CD4-positive, CD25-positive, alpha-beta regulatory T cell (primary cell): Measurements from ENCODE around the gene GRK7. TPM values are rescaled to one million over a fixed set of nuclear protein-coding genes. Genes with fewer than 3 reads are reported as not detected.

Experiments
- ATAC-seq, 2 donors: fragments of 150-1000 bp; cut with Tn5 transposase; one replicate each; pipeline ENCODE4 v1.10.0; 2021; ENCODE audit warnings: low read depth in 2 of 2, moderate number of reproducible peaks in 2 of 2, moderate library complexity in 1 of 2
- DNase-seq, 3 donors: peaks; one replicate each; pipeline versions ENCODE4 v3.0.0 to v3.0.0-alpha.2; 2012 to 2022; ENCODE audit warnings: mixed read lengths in 1 of 3
- H3K27ac ChIP-seq: one replicate; pipeline ENCODE4 v1.7.0; 2013; ENCODE audit warnings: mild to moderate bottlenecking, low read length; ENCODE audit not compliant: insufficient read depth, poor library complexity, severe bottlenecking
- H3K27me3 ChIP-seq: one replicate; pipeline ENCODE4 v1.7.0; 2013; ENCODE audit warnings: low read length; ENCODE audit not compliant: control insufficient read depth, insufficient read depth
- H3K36me3 ChIP-seq: one replicate; pipeline ENCODE4 v1.7.0; 2013; ENCODE audit warnings: mild to moderate bottlenecking, low read length, moderate library complexity; ENCODE audit not compliant: control insufficient read depth, insufficient read depth
- H3K4me1 ChIP-seq: 2 replicates; pipeline ENCODE4 v1.7.0; 2013; ENCODE audit warnings: mild to moderate bottlenecking, low read length; ENCODE audit not compliant: insufficient read depth, control insufficient read depth, poor library complexity, severe bottlenecking
- H3K4me3 ChIP-seq: one replicate; pipeline ENCODE4 v1.7.0; 2013; ENCODE audit warnings: low read depth, mild to moderate bottlenecking, low read length, moderate library complexity
- H3K9me3 ChIP-seq, 2 experiments: 1 replicate in 1 of 2; 2 replicates in 1 of 2; pipeline ENCODE4 v1.7.0; 2013; ENCODE audit warnings: low read length in 2 of 2, mild to moderate bottlenecking in 1 of 2, moderate library complexity in 1 of 2; ENCODE audit not compliant: control insufficient read depth in 2 of 2
- H3K27ac Mint-ChIP-seq, 3 donors: one replicate each; pipeline ENCODE4 v1.8.0; 2020 to 2022; ENCODE audit warnings: mild to moderate bottlenecking in 3 of 3, mixed read lengths in 3 of 3, moderate library complexity in 2 of 3
- H3K27me3 Mint-ChIP-seq: one replicate; pipeline ENCODE4 v1.8.0; 2022; ENCODE audit warnings: mild to moderate bottlenecking, mixed read lengths
- H3K36me3 Mint-ChIP-seq: one replicate; pipeline ENCODE4 v1.8.0; 2020; ENCODE audit warnings: mixed read lengths
- H3K4me1 Mint-ChIP-seq, 4 donors: one replicate each; pipeline ENCODE4 v1.8.0; 2020 to 2022; ENCODE audit warnings: mixed read lengths in 4 of 4, mild to moderate bottlenecking in 1 of 4
- H3K4me3 Mint-ChIP-seq, 4 donors: one replicate each; pipeline ENCODE4 v1.8.0; 2020 to 2022; ENCODE audit warnings: mild to moderate bottlenecking in 4 of 4, mixed read lengths in 4 of 4, moderate library complexity in 3 of 4
- H3K9me3 Mint-ChIP-seq, 7 donors: one replicate each; pipeline ENCODE4 v1.8.0; 2020 to 2022; ENCODE audit warnings: mixed read lengths in 7 of 7, mild to moderate bottlenecking in 3 of 7, moderate library complexity in 2 of 7
- polyA plus RNA-seq, 4 donors: library from polyadenylated mRNA; unstranded; fragments of 300-500 nt; fragmentation: Illumina TruSeq; gene quantifications; one replicate each; pipeline ENCODE4 v1.2.3, GENCODE V29; 2021
- total RNA-seq: library from RNA; stranded (reverse); gene quantifications from one replicate; pipeline ENCODE4 v1.2.3, GENCODE V29; 2022

GRK7 gene
- total and polyA plus RNA-seq, 5 donors from 2014 or later: 0.05 TPM; not detected in 4

DNA sequence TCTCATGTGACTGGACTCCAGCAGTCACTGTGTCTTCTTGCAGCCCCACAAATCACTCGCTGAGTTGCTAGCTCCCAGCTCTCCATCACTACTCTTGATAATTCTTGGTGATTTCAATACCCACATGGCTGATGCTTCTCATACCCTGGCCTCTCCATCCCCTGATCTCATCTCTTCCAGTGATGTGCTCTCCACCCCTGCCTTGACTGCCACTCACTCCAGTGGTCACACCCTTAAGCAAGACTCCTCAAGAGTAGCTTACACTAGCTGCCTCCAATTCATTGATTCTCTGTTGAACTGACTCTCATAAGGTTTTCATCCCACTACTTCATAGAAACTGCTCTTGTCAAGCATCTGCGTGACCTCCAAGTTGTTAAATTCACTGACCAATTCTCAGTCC is 837 bp downstream of the GRK7 start:
- H3K36me3 Mint-ChIP-seq: peaks cover 1% of the 10 kb centered on the region
- H3K4me1 Mint-ChIP-seq: peaks cover 1 to 14% (median 10%) of the 10 kb centered on the region in 4 donors
- Histone ChIP-seq H3K4me3 (no peak overlapping the region), H3K27me3 (no peaks in the 10 kb centered on the region), H3K4me1 (no peaks in the 10 kb centered on the region), H3K36me3 (no peaks in the 10 kb centered on the region), H3K27ac (no peak overlapping the region), H3K9me3 (no peaks in the 10 kb centered on the region)
- DNase-seq: no peak
- H3K27me3 Mint-ChIP-seq: no peaks in the 10 kb centered on the region
- H3K9me3 Mint-ChIP-seq: peaks cover 0 to 1% (median 0%) of the 10 kb centered on the region in 7 donors
- no peak overlapping the region for H3K27ac Mint-ChIP-seq
- no peak for ATAC-seq
- no peak overlapping the region for H3K4me3 Mint-ChIP-seq

DNA sequence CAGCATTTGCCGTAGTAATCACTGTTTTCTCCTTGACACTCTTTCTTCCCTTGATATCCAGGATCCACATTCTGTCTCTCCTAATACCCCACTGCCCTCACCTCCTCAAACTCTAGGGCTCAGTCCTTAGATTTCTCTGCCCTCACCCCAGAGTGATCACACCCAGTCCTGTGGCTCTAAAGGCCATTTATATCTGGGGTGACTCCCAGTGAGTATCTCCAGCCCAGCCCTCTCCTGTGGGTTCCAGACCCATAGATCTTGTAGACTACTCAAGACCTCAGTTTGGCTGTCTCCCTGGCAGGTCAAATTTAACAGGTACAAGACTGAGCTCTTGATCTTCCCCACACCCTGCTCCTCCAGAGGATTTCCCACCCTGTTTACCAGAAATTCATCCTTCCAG is 1.3 kb downstream of the GRK7 start:
- Mint-ChIP-seq H3K4me1 (peaks cover 1 to 14% (median 10%) of the 10 kb centered on the region in 4 donors), H3K36me3 (peaks cover 4% of the 10 kb centered on the region), H3K9me3 (peaks cover 0 to 1% (median 0%) of the 10 kb centered on the region in 7 donors), H3K27ac (no peak overlapping the region), H3K27me3 (no peaks in the 10 kb centered on the region), H3K4me3 (no peak overlapping the region)
- Histone ChIP-seq H3K27ac (no peak overlapping the region), H3K36me3 (no peaks in the 10 kb centered on the region), H3K4me3 (no peak overlapping the region), H3K9me3 (no peaks in the 10 kb centered on the region), H3K4me1 (no peaks in the 10 kb centered on the region), H3K27me3 (no peaks in the 10 kb centered on the region)
- no peak for ATAC-seq
- no peak for DNase-seq

DNA sequence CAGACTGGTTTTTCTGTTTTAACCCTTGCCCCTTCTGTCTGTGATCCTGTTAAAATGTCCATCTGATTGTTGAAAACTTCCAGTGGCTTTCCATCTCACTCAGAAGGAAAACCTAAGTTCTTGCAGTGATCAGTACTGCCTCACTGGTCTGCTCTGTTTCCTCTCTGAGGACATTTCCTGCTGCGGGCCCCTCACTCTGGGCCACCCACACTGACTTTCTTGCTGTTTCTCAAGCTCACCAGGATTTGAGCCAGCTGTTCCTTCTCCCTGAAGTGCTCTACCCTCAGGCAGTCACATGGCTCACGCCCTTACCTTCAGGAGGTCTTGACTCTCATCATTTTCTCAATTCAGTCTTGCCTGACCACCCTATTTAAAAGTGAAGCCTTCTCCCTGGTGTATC is 1.8 kb downstream of the GRK7 start:
- Histone ChIP-seq H3K4me1 (no peaks in the 10 kb centered on the region), H3K36me3 (no peaks in the 10 kb centered on the region), H3K27ac (no peak overlapping the region), H3K27me3 (no peaks in the 10 kb centered on the region), H3K4me3 (no peak overlapping the region), H3K9me3 (no peaks in the 10 kb centered on the region)
- H3K9me3 Mint-ChIP-seq: no peaks in the 10 kb centered on the region
- H3K4me3 Mint-ChIP-seq: no peak overlapping the region
- DNase-seq: no peak
- H3K27me3 Mint-ChIP-seq: no peaks in the 10 kb centered on the region
- peaks cover 4% of the 10 kb centered on the region for H3K36me3 Mint-ChIP-seq
- H3K4me1 Mint-ChIP-seq: peaks cover 1 to 14% (median 10%) of the 10 kb centered on the region in 4 donors
- ATAC-seq: no peak
- no peak overlapping the region for H3K27ac Mint-ChIP-seq

DNA sequence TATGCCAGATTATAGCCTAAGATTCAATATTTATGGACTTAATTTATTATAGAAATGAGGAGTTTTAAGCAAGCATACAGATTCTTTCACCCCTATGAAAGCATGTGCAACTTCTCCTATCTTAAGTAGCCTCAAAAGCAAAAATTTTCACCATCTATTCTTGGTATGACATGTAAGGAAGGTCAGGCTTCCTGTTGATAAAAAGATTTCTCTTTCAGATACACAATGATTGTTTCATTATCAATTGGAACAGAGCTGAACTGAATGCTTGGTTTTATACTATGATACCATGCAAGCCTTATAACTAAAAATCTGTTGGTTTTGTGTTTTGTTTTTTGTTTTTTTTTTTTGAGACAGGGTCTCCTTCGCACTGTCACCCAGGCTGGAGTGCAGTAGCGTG is 3.9 kb downstream of the GRK7 start:
- Mint-ChIP-seq H3K9me3 (peaks cover 0 to 2% (median 0%) of the 10 kb centered on the region in 7 donors), H3K4me1 (peaks cover 1 to 14% (median 10%) of the 10 kb centered on the region in 4 donors), H3K4me3 (no peak overlapping the region), H3K27me3 (no peaks in the 10 kb centered on the region), H3K27ac (peak overlapping the region in 2 of 3 donors; percentile 11 to 13), H3K36me3 (peaks cover 4% of the 10 kb centered on the region)
- Histone ChIP-seq H3K36me3 (no peaks in the 10 kb centered on the region), H3K27me3 (no peaks in the 10 kb centered on the region), H3K27ac (no peak overlapping the region), H3K4me1 (no peaks in the 10 kb centered on the region), H3K9me3 (no peaks in the 10 kb centered on the region), H3K4me3 (no peak overlapping the region)
- ATAC-seq (no peak), DNase-seq (peak in 1 of 3 donors; percentile 41)

DNA sequence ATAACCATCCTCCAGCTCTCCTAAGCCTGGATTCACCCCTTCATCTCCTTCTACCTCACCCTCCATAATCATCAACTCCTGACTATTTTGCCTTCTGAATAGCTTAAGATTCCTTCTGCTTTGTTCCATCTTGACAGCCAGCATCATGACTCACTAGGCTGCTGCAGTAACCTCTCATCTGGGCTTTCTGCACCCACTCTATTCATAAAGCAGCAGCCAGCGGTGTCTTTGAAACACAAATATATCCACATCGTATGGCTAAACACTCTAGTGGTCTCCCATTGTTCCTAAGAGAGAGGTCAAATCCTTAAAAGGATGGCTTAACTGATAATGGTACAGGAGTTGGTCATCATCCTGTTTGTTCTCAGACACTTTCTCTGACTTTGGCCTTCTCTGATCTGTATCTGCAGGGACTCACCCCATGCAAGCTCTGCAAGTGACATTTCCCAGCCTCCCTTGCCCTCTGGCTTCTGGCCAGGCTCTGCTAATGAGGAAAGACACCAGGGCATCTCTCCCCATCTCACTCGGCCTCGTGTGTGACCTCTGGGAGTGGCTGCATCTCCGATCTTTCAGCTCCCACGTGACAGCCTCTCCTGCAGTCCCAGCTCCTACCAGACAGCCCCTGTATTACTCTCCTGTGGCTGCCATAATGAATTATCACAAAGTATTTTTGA is 6.2 kb downstream of the GRK7 start:
- DNase-seq (no peak), ATAC-seq (no peak)
- H3K36me3 ChIP-seq: no peaks in the 10 kb centered on the region
- no peaks in the 10 kb centered on the region for H3K27me3 ChIP-seq
- no peaks in the 10 kb centered on the region for H3K4me1 ChIP-seq
- H3K27me3 Mint-ChIP-seq: no peaks in the 10 kb centered on the region
- H3K36me3 Mint-ChIP-seq: peaks cover 4% of the 10 kb centered on the region
- peaks cover 0 to 14% (median 10%) of the 10 kb centered on the region in 4 donors for H3K4me1 Mint-ChIP-seq
- no peak overlapping the region for H3K27ac ChIP-seq
- H3K4me3 ChIP-seq: no peak overlapping the region
- peak overlapping the region in 1 of 3 donors; percentile 47 for H3K27ac Mint-ChIP-seq
- H3K9me3 Mint-ChIP-seq: peaks cover 0 to 2% (median 0%) of the 10 kb centered on the region in 7 donors
- H3K4me3 Mint-ChIP-seq: no peak overlapping the region
- no peaks in the 10 kb centered on the region for H3K9me3 ChIP-seq

DNA sequence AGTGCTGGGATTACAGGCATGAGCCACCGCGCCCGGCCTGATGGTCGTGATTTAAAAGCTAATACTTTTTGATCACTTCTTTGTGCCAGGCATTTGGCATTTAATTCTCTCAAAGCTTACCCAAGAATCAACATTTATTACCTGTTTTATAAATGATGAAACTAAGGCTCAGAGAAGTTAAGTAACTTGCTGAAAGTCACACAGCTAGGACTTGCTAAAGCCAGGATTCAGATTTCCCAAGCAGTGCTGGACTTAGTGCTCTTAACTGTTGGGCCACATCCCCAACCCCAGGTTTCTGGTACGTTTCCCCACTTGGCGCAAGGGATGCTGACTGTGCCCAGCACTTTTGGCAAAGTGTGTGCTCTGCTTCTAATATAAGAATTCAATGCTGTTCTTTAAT is 10.5 kb downstream of the GRK7 start:
- H3K27me3 Mint-ChIP-seq: no peaks in the 10 kb centered on the region
- no peak overlapping the region for H3K4me3 Mint-ChIP-seq
- no peak for DNase-seq

DNA sequence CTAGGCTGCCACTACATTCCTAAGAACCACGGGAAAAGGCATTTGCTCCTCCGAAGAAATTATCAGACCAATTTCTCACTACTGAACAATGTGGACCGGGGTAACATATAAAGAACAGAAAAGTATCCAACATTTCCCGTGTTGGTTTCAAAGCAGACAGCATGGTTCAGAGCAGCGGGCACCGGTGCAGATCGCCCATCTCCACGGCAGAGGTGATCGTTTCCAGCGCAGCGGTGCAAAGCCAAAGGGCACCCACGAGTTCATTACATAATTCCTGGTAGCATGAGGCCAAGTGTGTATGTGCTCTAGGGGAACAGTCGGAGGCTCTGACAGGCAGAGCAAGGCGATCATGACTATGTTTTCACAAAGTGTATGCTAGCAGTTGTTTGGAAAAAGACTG is 13.2 kb downstream of the GRK7 start:
- H3K27ac Mint-ChIP-seq: no peak overlapping the region
- no peak overlapping the region for H3K4me3 Mint-ChIP-seq
- no peaks in the 10 kb centered on the region for H3K9me3 ChIP-seq
- ATAC-seq (no peak), DNase-seq (no peak)
- no peaks in the 10 kb centered on the region for H3K4me1 Mint-ChIP-seq
- no peaks in the 10 kb centered on the region for H3K36me3 ChIP-seq
- H3K36me3 Mint-ChIP-seq: peaks cover 8% of the 10 kb centered on the region
- H3K9me3 Mint-ChIP-seq: peaks cover 0 to 2% (median 0%) of the 10 kb centered on the region in 7 donors
- H3K27me3 Mint-ChIP-seq: peaks cover 7% of the 10 kb centered on the region
- H3K4me3 ChIP-seq: no peak overlapping the region
- no peaks in the 10 kb centered on the region for H3K4me1 ChIP-seq
- H3K27ac ChIP-seq: no peak overlapping the region
- H3K27me3 ChIP-seq: peaks cover 3% of the 10 kb centered on the region

More for the DNA sequence above, 10.5 kb downstream of the GRK7 start:
- no peak overlapping the region for H3K27ac Mint-ChIP-seq
- Histone ChIP-seq H3K27me3 (no peaks in the 10 kb centered on the region), H3K27ac (no peak overlapping the region), H3K4me1 (no peaks in the 10 kb centered on the region), H3K9me3 (no peaks in the 10 kb centered on the region), H3K36me3 (no peaks in the 10 kb centered on the region), H3K4me3 (no peak overlapping the region)
- no peak for ATAC-seq
- H3K36me3 Mint-ChIP-seq: peaks cover 6% of the 10 kb centered on the region
- peaks cover 0 to 2% (median 0%) of the 10 kb centered on the region in 7 donors for H3K9me3 Mint-ChIP-seq
- H3K4me1 Mint-ChIP-seq: peaks cover 0 to 2% (median 0%) of the 10 kb centered on the region in 4 donors

DNA sequence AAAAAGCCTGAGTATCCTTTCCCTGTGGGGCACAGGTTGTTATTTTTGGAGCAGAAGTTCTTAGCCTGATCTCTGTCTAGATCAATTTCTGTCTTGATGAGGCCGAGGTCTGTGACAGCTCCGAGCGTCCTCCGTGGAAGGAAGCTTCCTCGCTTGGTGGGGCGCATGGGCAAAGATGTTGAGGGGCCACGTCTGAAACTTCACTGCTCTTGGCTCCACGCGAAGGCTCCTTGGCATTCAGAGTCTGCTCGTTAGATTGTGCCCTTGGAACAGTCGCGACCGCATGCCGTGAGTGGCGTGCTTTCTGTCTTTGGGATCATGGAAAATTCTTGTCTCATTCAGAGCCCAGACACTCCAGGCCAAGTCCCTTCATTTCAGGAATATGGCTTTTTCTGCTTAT is 13.7 kb downstream of the GRK7 start:
- Mint-ChIP-seq H3K27ac (no peak overlapping the region), H3K9me3 (peaks cover 0 to 2% (median 0%) of the 10 kb centered on the region in 7 donors), H3K27me3 (peaks cover 7% of the 10 kb centered on the region)

More for the DNA sequence above, 13.7 kb downstream of the GRK7 start:
- H3K27ac ChIP-seq: no peak overlapping the region
- H3K9me3 ChIP-seq: no peaks in the 10 kb centered on the region
- Mint-ChIP-seq H3K36me3 (peaks cover 8% of the 10 kb centered on the region), H3K4me3 (no peak overlapping the region), H3K4me1 (no peaks in the 10 kb centered on the region)
- H3K4me1 ChIP-seq: no peaks in the 10 kb centered on the region
- peaks cover 3% of the 10 kb centered on the region for H3K27me3 ChIP-seq
- no peak for DNase-seq
- H3K36me3 ChIP-seq: no peaks in the 10 kb centered on the region
- no peak overlapping the region for H3K4me3 ChIP-seq
- ATAC-seq: no peak
